Sigmoid colon (tissue), 7 donors: Measurements from ENCODE around the gene ACY1. TPM values are rescaled to one million over a fixed set of nuclear protein-coding genes. Genes with fewer than 3 reads are reported as not detected.

Source experiments
- DNase-seq: peaks from one replicate; pipeline ENCODE4 v3.0.0-alpha.2; 2019
- H3K27ac ChIP-seq, 4 donors: fragments of 200-600 bp; sonication (generic); one replicate each; pipeline ENCODE4 v1.5.1; 2016 to 2019; ENCODE audit warnings: mild to moderate bottlenecking in 1 of 4
- H3K27me3 ChIP-seq, 3 donors: fragments of 200-600 bp; sonication (generic); one replicate each; pipeline ENCODE4 v1.5.1; 2019; ENCODE audit warnings: mild to moderate bottlenecking in 1 of 3
- H3K36me3 ChIP-seq, 4 donors: fragments of 200-600 bp; sonication (generic); one replicate each; pipeline ENCODE4 v1.5.1; 2016 to 2019
- H3K4me1 ChIP-seq, 4 donors: fragments of 200-600 bp; sonication (generic); one replicate each; pipeline ENCODE4 v1.5.1; 2017 to 2019
- H3K4me3 ChIP-seq, 4 donors: fragments of 200-600 bp; sonication (generic); one replicate each; pipeline ENCODE4 v1.5.1; 2017 to 2019; ENCODE audit warnings: mild to moderate bottlenecking in 2 of 4, moderate library complexity in 1 of 4
- H3K9me3 ChIP-seq, 4 donors: fragments of 200-600 bp in 3 of 4; sonication (generic) in 3 of 4; one replicate each; pipeline versions ENCODE4 v1.5.1 to v1.6.1; 2013 to 2019
- CTCF ChIP-seq, 4 experiments: fragments of 450-650 bp in 3 of 4; fragments of 200-600 bp in 1 of 4; IDR thresholded peaks; one replicate each; pipeline ENCODE4 v1.5.1; 2016 to 2019; ENCODE audit warnings: antibody characterized with exemption in 4 of 4, mild to moderate bottlenecking in 3 of 4, moderate library complexity in 2 of 4
- EP300 ChIP-seq, 4 donors: sonication (generic); formaldehyde crosslinking; IDR thresholded peaks; one replicate each; pipeline ENCODE4 v1.6.1; 2017; ENCODE audit warnings: antibody characterized with exemption in 4 of 4
- POLR2A ChIP-seq, 2 donors: fragments of 450-650 bp; IDR thresholded peaks; one replicate each; pipeline ENCODE4 v1.6.1; 2016; ENCODE audit warnings: antibody characterized with exemption in 2 of 2, mild to moderate bottlenecking in 2 of 2, moderate library complexity in 2 of 2
- POLR2AphosphoS5 ChIP-seq, 4 donors: sonication (generic); formaldehyde crosslinking; IDR thresholded peaks; one replicate each; pipeline ENCODE4 v1.6.1; 2017; ENCODE audit warnings: antibody characterized with exemption in 4 of 4
- WGBS, 2 donors: extraction: QIAGEN DNeasy Blood & Tissue Kit; methylation state at CpG; one replicate each; pipeline ENCODE4 v1.1.7; 2013; 5-methylcytosine and 5-hydroxymethylcytosine counted together
- intact Hi-C: fragments of 100-400 bp; cut with DNase I; formaldehyde crosslinking; loops from one replicate; pipeline ENCODE4 v1.15.1; 2023
- polyA plus RNA-seq, 3 donors: library from polyadenylated mRNA; stranded (reverse); fragments of 200-250 nt; gene quantifications; one replicate each; pipeline ENCODE4 v1.2.3, GENCODE V29; 2013
- total RNA-seq, 4 donors: library from RNA; depleted of rRNA; stranded (reverse); fragments of >200 nt; gene quantifications; one replicate each; pipeline ENCODE4 v1.1.0, GENCODE V29; 2016
- donor health status: healthy with polysubstance abuse.
- donor health status: Bipolar disorder and iron deficiency.
- donor health status: healthy.

The ACY1 gene
- total and polyA plus RNA-seq, 7 donors: 1.4 to 279 (median 25.3) TPM

GRCh38 chr3:52006820-52007133, 23.4 kb downstream of the ACY1 start:
- H3K4me3 ChIP-seq: no peak overlapping the region
- H3K9me3 ChIP-seq: no peaks in the 10 kb centered on the region
- intact Hi-C loops: no loop called here
- no peaks in the 10 kb centered on the region for H3K27me3 ChIP-seq
- H3K27ac ChIP-seq: no peak overlapping the region
- TF ChIP-seq CTCF (IDR thresholded peaks at IDR 0.05): no peak
- TF ChIP-seq POLR2AphosphoS5 (IDR thresholded peaks at IDR 0.05): no peak
- no peak for TF ChIP-seq POLR2A (IDR thresholded peaks at IDR 0.05)
- TF ChIP-seq EP300 (IDR thresholded peaks at IDR 0.05): no peak
- 74 to 91% methylated on average over 6 of the region's 6 CpGs for WGBS, 2 donors
- H3K36me3 ChIP-seq: no peaks in the 10 kb centered on the region
- peaks cover 0 to 16% (median 12%) of the 10 kb centered on the region in 4 donors for H3K4me1 ChIP-seq
- DNase-seq: no peak

- TF ChIP-seq EP300 (IDR thresholded peaks at IDR 0.05) (no peak), POLR2AphosphoS5 (IDR thresholded peaks at IDR 0.05) (no peak), CTCF (IDR thresholded peaks at IDR 0.05) (no peak), POLR2A (IDR thresholded peaks at IDR 0.05) (no peak)
- Histone ChIP-seq H3K4me1 (peaks cover 0 to 13% (median 12%) of the 10 kb centered on the region in 4 donors), H3K27me3 (no peaks in the 10 kb centered on the region), H3K27ac (no peak overlapping the region), H3K36me3 (no peaks in the 10 kb centered on the region), H3K9me3 (no peaks in the 10 kb centered on the region), H3K4me3 (no peak overlapping the region)
- 73 to 79% methylated on average over 4 of the region's 4 CpGs for WGBS, 2 donors
- intact Hi-C loops: no loop called here
- DNase-seq: no peak
These were observed 24.0 kb downstream of the ACY1 start for GRCh38 chr3:52007291-52007690.

GRCh38 chr3:52010431-52010830, 27.1 kb downstream of the ACY1 start:
- Histone ChIP-seq H3K27ac (no peak overlapping the region), H3K4me1 (peaks cover 0 to 11% (median 9%) of the 10 kb centered on the region in 4 donors), H3K36me3 (no peaks in the 10 kb centered on the region), H3K27me3 (no peaks in the 10 kb centered on the region), H3K9me3 (no peaks in the 10 kb centered on the region), H3K4me3 (no peak overlapping the region)
- intact Hi-C loops: no loop called here
- no peak for DNase-seq
- no peak for TF ChIP-seq POLR2A (IDR thresholded peaks at IDR 0.05)
- no peak for TF ChIP-seq POLR2AphosphoS5 (IDR thresholded peaks at IDR 0.05)
- TF ChIP-seq CTCF (IDR thresholded peaks at IDR 0.05): no peak
- TF ChIP-seq EP300 (IDR thresholded peaks at IDR 0.05): no peak

DNA sequence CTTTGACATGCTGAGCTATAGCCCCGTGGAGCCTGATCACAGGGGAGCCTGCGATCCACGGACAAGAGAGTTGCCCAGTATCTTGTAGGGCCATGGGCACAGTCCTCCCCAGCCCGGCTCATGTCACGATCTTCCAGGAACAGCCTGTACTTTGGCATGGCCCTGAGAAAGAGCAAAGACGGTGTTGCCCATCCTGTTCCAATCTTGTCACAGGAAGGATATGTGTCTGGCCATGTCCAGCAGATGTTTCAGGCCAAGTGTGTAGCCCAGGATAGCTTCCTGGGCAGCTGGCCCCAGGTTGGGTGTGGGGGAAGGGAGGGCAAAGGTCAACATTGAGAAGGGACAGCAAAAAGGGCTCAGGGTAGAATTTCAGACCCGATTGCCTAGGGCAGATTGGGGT, 29.4 kb downstream of the ACY1 start:
- no peak for DNase-seq
- no peak for TF ChIP-seq EP300 (IDR thresholded peaks at IDR 0.05)
- TF ChIP-seq POLR2AphosphoS5 (IDR thresholded peaks at IDR 0.05): no peak
- TF ChIP-seq CTCF (IDR thresholded peaks at IDR 0.05): no peak
- no peak for TF ChIP-seq POLR2A (IDR thresholded peaks at IDR 0.05)
- H3K36me3 ChIP-seq: no peaks in the 10 kb centered on the region
- no peak overlapping the region for H3K4me3 ChIP-seq
- intact Hi-C loops: no loop called here
- no peaks in the 10 kb centered on the region for H3K27me3 ChIP-seq
- no peaks in the 10 kb centered on the region for H3K4me1 ChIP-seq
- H3K27ac ChIP-seq: no peak overlapping the region
- no peaks in the 10 kb centered on the region for H3K9me3 ChIP-seq
- WGBS, 2 donors: 81 to 89% methylated on average over 7 of the region's 7 CpGs

- H3K27me3 ChIP-seq: no peaks in the 10 kb centered on the region
- H3K36me3 ChIP-seq: no peaks in the 10 kb centered on the region
- no peak for DNase-seq
- no peaks in the 10 kb centered on the region for H3K4me1 ChIP-seq
- TF ChIP-seq POLR2AphosphoS5 (IDR thresholded peaks at IDR 0.05): no peak
- no peak for TF ChIP-seq EP300 (IDR thresholded peaks at IDR 0.05)
- no peak for TF ChIP-seq POLR2A (IDR thresholded peaks at IDR 0.05)
- TF ChIP-seq CTCF (IDR thresholded peaks at IDR 0.05): no peak
- H3K27ac ChIP-seq: no peak overlapping the region
- no peak overlapping the region for H3K4me3 ChIP-seq
- intact Hi-C loops: no loop called here
- no peaks in the 10 kb centered on the region for H3K9me3 ChIP-seq
- 85 to 86% methylated on average over 6 of the region's 6 CpGs for WGBS, 2 donors
These were observed 30.7 kb downstream of the ACY1 start for GRCh38 chr3:52013802-52014598.
